ENCODE results near the gene TREM2.

DNA sequence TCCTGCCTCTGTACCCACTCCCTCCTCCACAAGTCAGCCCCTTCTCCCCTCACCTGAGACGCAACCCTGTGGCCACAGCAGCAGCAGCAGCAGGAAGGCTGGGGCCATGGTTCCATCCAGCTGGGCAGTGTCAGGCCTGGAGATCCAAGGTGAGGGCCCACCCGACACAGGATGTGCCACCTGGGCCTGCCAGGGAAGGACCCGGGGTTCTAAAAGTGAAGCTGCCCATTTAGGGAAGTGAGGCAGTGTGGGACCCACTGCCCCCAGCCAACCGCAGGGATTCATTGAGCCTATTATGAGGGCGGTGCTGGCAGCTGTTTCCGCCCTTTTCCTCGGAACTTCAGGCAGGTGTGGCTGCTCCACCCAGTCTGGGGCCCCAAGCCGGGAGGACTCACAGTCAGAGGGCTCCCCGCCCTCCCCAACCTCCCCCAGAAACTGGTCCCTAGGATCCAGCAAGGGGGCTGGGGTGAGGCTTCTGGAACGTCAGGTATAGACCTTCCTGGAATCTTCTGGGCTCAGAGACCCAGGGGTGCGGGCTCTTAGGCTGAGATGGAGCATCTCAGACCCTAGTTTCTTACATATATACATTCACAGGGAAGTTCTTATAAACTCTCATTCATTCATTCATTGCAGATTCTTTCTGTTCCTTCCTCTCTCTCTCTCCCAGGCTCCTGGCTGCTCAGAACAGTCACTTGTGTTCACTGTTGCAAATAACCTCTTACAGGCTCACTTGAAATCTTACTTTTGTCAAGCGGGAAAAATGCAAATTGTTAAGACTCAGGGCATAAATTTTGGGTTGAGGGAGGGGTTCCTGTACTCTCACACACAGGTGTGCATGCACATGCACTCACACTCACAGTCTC lies 38.2 kb upstream of the TREM2 start, which contains the start of gene TREML2:
- TF ChIP-seq, protein P1, sequence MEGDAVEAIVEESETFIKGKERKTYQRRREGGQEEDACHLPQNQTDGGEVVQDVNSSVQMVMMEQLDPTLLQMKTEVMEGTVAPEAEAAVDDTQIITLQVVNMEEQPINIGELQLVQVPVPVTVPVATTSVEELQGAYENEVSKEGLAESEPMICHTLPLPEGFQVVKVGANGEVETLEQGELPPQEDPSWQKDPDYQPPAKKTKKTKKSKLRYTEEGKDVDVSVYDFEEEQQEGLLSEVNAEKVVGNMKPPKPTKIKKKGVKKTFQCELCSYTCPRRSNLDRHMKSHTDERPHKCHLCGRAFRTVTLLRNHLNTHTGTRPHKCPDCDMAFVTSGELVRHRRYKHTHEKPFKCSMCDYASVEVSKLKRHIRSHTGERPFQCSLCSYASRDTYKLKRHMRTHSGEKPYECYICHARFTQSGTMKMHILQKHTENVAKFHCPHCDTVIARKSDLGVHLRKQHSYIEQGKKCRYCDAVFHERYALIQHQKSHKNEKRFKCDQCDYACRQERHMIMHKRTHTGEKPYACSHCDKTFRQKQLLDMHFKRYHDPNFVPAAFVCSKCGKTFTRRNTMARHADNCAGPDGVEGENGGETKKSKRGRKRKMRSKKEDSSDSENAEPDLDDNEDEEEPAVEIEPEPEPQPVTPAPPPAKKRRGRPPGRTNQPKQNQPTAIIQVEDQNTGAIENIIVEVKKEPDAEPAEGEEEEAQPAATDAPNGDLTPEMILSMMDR (conservative IDR thresholded peaks at IDR 0.05 in 1 of 2, IDR thresholded peaks at IDR 0.05 in 1 of 2; ENCODE audit: low read depth in 1 of 2, low read length in 2 of 2) = no peak
- no peak for TF ChIP-seq EZH2 (IDR thresholded peaks at IDR 0.05; ENCODE audit: low read length, missing control alignments)
